B cell (primary cell): ENCODE results near the gene DENND1A. TPM values are rescaled to one million over a fixed set of nuclear protein-coding genes. Genes with fewer than 3 reads are reported as not detected.

Experiments used
- ATAC-seq: fragments of 200-7000 bp; cut with Tn5 transposase; one replicate; pipeline ENCODE4 v1.10.0; 2021; ENCODE audit warnings: low read depth, mild to moderate bottlenecking, moderate number of reproducible peaks, moderate library complexity
- CTCF ChIA-PET: fragments of 350-600 bp; sonication (Branson Sonifier 250); formaldehyde crosslinking; loops from one replicate; lab custom pipeline; 2021; ENCODE audit warnings: antibody characterized with exemption, inconsistent platforms; lab: Charles Lee
- POLR2A ChIA-PET: fragments of 350-600 bp; sonication (Branson Sonifier 250); formaldehyde crosslinking; loops from one replicate; lab custom pipeline; 2021; ENCODE audit warnings: antibody characterized with exemption; lab: Charles Lee
- DNase-seq: peaks from one replicate; pipeline ENCODE4 v3.0.0; 2013
- H2AFZ ChIP-seq: 2 replicates; pipeline ENCODE4 v1.6.1; 2012; ENCODE audit warnings: mild to moderate bottlenecking, low read depth, low read length; ENCODE audit not compliant: insufficient read depth, poor library complexity, severe bottlenecking
- H3K27ac ChIP-seq, 2 donors: 1 replicate in 1 of 2; 2 replicates in 1 of 2; pipeline ENCODE4 v1.5.1; 2012 to 2013; ENCODE audit warnings: low read length in 2 of 2, mild to moderate bottlenecking in 2 of 2, moderate library complexity in 1 of 2
- H3K27me3 ChIP-seq, 4 experiments: fragments of 200-600 bp in 1 of 4; sonication (generic) in 1 of 4; replicated peaks in 1 of 4; 1 replicate in 2 of 4; 2 replicates in 2 of 4; pipeline versions ENCODE4 v1.6.1 to v1.7.0; 2013 to 2016; ENCODE audit warnings: low read length in 3 of 4, mild to moderate bottlenecking in 2 of 4, mixed read lengths in 1 of 4, moderate library complexity in 1 of 4; ENCODE audit not compliant: insufficient read depth in 4 of 4, control insufficient read depth in 3 of 4; ENCODE audit errors: control extremely low read depth in 1 of 4
- H3K36me3 ChIP-seq, 2 experiments: replicated peaks in 1 of 2; 1 replicate in 1 of 2; 2 replicates in 1 of 2; pipeline versions ENCODE4 v1.6.1 to v1.7.1; 2013; ENCODE audit warnings: low read length in 1 of 2; ENCODE audit not compliant: insufficient read depth in 2 of 2, control insufficient read depth in 1 of 2; ENCODE audit errors: control extremely low read depth in 1 of 2, extremely low read depth in 1 of 2
- H3K4me1 ChIP-seq, 2 donors: fragments of 200-600 bp in 1 of 2; sonication (generic) in 1 of 2; 1 replicate in 1 of 2; 2 replicates in 1 of 2; pipeline versions ENCODE4 v1.5.1 to v1.6.1; 2013 to 2017; ENCODE audit warnings: low read length in 2 of 2; ENCODE audit not compliant: control insufficient read depth in 2 of 2, insufficient read depth in 2 of 2
- H3K4me2 ChIP-seq: replicated peaks from 2 replicates; pipeline ENCODE3; 2012; ENCODE audit warnings: mild to moderate bottlenecking, low read depth, low read length; ENCODE audit not compliant: poor library complexity, severe bottlenecking
- H3K4me3 ChIP-seq, 5 experiments: fragments of 200-600 bp in 1 of 5; sonication (generic) in 1 of 5; 1 replicate in 3 of 5; 2 replicates in 2 of 5; pipeline versions ENCODE4 v1.5.1 to v1.7.0; 2011 to 2016; ENCODE audit warnings: low read length in 4 of 5, mild to moderate bottlenecking in 4 of 5, low read depth in 2 of 5, control low read depth in 1 of 5, moderate library complexity in 1 of 5; ENCODE audit not compliant: insufficient read depth in 1 of 5; ENCODE audit errors: control extremely low read depth in 1 of 5, extremely low read depth in 1 of 5
- H3K79me2 ChIP-seq: fragments of 200-600 bp; sonication (generic); one replicate; pipeline ENCODE4 v1.6.0; 2016; ENCODE audit warnings: low read length; ENCODE audit not compliant: control insufficient read depth, insufficient read depth
- H3K9ac ChIP-seq: fragments of 200-600 bp; sonication (generic); 2 replicates; pipeline ENCODE4 v1.6.1; 2017; ENCODE audit warnings: mild to moderate bottlenecking, low read length, moderate library complexity
- H3K9me3 ChIP-seq, 3 donors: one replicate each; pipeline versions ENCODE4 v1.6.1 to v1.7.1; 2013; ENCODE audit warnings: low read length in 2 of 3; ENCODE audit not compliant: control insufficient read depth in 2 of 3, insufficient read depth in 1 of 3; ENCODE audit errors: control extremely low read depth in 1 of 3
- H4K20me1 ChIP-seq: 2 replicates; pipeline ENCODE4 v1.6.0; 2012; ENCODE audit warnings: mild to moderate bottlenecking, low read length; ENCODE audit not compliant: insufficient read depth, control insufficient read depth, poor library complexity, severe bottlenecking
- H3K27ac Mint-ChIP-seq: one replicate; pipeline ENCODE4 v1.8.0; 2021; ENCODE audit warnings: mixed read lengths
- H3K27me3 Mint-ChIP-seq: one replicate; pipeline ENCODE4 v1.8.0; 2021; ENCODE audit warnings: mixed read lengths
- H3K4me1 Mint-ChIP-seq: one replicate; pipeline ENCODE4 v1.8.0; 2021; ENCODE audit warnings: mixed read lengths
- H3K4me3 Mint-ChIP-seq: one replicate; pipeline ENCODE4 v1.8.0; 2021; ENCODE audit warnings: mixed read lengths
- H3K9me3 Mint-ChIP-seq: one replicate; pipeline ENCODE4 v1.8.0; 2022; ENCODE audit warnings: mixed read lengths; ENCODE audit not compliant: insufficient read depth
- CTCF ChIP-seq: fragments of 200-600 bp; IDR thresholded peaks from one replicate; pipeline ENCODE4 v1.8.0; 2022; ENCODE audit warnings: antibody characterized with exemption, mild to moderate bottlenecking
- EZH2 ChIP-seq: IDR thresholded peaks from 2 replicates; pipeline ENCODE4 v1.6.1; 2012; ENCODE audit warnings: borderline replicate concordance, low read depth, mild to moderate bottlenecking, moderate library complexity, low read length; ENCODE audit not compliant: insufficient read depth, poor library complexity, severe bottlenecking
- WGBS: methylation state at CpG from one replicate; pipeline ENCODE4 v1.1.5; 2013; ENCODE audit warnings: missing lambda C conversion rate; ENCODE audit not compliant: insufficient coverage; 5-methylcytosine and 5-hydroxymethylcytosine counted together
- intact Hi-C: fragments of 100-400 bp; cut with micrococcal nuclease; formaldehyde crosslinking; loops from one replicate; pipeline ENCODE4 v1.10.0; 2022
- polyA plus RNA-seq: library from polyadenylated mRNA; depleted of rRNA; stranded (reverse); fragments of >200 nt; gene quantifications from 2 replicates; pipeline ENCODE4 v1.2.3, GENCODE V29; 2012
- total RNA-seq, 2 donors: library from RNA; stranded (reverse); fragments of 120-200 nt in 1 of 2; gene quantifications; 1 replicate in 1 of 2; 2 replicates in 1 of 2; pipeline versions ENCODE4 v1.2.3 to v1.2.4, GENCODE V29; 2013 to 2022

DENND1A gene
- total and polyA plus RNA-seq, 2 donors (not counting 1 experiment from before 2014, with no cell fraction given) = 10.8 to 26.0 TPM

DNA sequence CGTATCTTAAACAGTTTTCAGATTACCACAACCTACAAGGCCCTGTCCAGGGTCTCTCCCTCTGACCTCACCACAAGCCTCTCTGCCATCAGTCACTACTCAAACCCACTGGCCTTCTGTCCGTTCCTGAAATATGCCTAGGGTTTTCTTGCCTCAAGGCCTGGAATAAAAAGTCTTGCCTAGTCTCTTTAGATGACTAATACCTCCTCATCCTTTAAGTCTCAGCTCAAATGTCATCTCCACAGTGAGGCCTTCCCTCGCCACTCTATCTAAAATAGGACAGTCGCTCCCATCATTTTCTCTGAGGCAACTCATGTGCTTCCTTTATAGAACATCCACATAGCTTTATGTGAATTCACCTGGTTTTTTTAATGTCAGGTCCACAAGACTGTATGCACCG lies 5.2 kb downstream of the DENND1A start:
- Histone ChIP-seq H3K79me2 (peaks cover 47% of the 10 kb centered on the region), H3K9me3 (peaks cover 0 to 3% (median 0%) of the 10 kb centered on the region in 3 donors), H3K36me3 (peaks cover 0 to 3% of the 10 kb centered on the region in 2 experiments), H3K4me1 (peaks cover 19 to 22% of the 10 kb centered on the region in 2 donors), H3K27me3 (no peaks in the 10 kb centered on the region), H3K4me3 (no peak overlapping the region), H3K9ac (no peak overlapping the region), H3K4me2 (no peak overlapping the region), H4K20me1 (peaks cover 5% of the 10 kb centered on the region), H3K27ac (no peak overlapping the region), H2AFZ (no peak overlapping the region)
- no peaks in the 10 kb centered on the region for H3K9me3 Mint-ChIP-seq
- intact Hi-C loops = no loop called here
- H3K27ac Mint-ChIP-seq = no peak overlapping the region
- ATAC-seq (no peak), DNase-seq (no peak)
- WGBS = 100% methylated on average over 5 of the region's 5 CpGs
- TF ChIP-seq EZH2 = no peak
- TF ChIP-seq CTCF = no peak
- ChIA-PET CTCF (no interaction called here), POLR2A (no interaction called here)
- peaks cover 33% of the 10 kb centered on the region for H3K4me1 Mint-ChIP-seq
- H3K4me3 Mint-ChIP-seq = no peak overlapping the region
- no peaks in the 10 kb centered on the region for H3K27me3 Mint-ChIP-seq

- Mint-ChIP-seq H3K9me3 (no peaks in the 10 kb centered on the region), H3K4me3 (no peak overlapping the region), H3K27me3 (no peaks in the 10 kb centered on the region), H3K4me1 (peaks cover 28% of the 10 kb centered on the region), H3K27ac (no peak overlapping the region)
- intact Hi-C loops = no loop called here
- H3K4me1 ChIP-seq = peaks cover 15 to 16% of the 10 kb centered on the region in 2 donors
- H3K27ac ChIP-seq = no peak overlapping the region
- no peak overlapping the region for H3K4me3 ChIP-seq
- H3K27me3 ChIP-seq = no peaks in the 10 kb centered on the region
- POLR2A ChIA-PET = no interaction called here
- TF ChIP-seq CTCF = no peak
- TF ChIP-seq EZH2 = no peak
- H3K4me2 ChIP-seq = no peak overlapping the region
- H3K36me3 ChIP-seq = peaks cover 0 to 3% of the 10 kb centered on the region in 2 experiments
- no peak overlapping the region for H3K9ac ChIP-seq
- CTCF ChIA-PET = no interaction called here
- peaks cover 5% of the 10 kb centered on the region for H4K20me1 ChIP-seq
- peaks cover 0 to 3% (median 0%) of the 10 kb centered on the region in 3 donors for H3K9me3 ChIP-seq
- DNase-seq (no peak), ATAC-seq (no peak)
- peaks cover 47% of the 10 kb centered on the region for H3K79me2 ChIP-seq
- no peak overlapping the region for H2AFZ ChIP-seq
- WGBS = no CpG with 5 or more reads among the region's 3 CpGs
Measured at GRCh38 chr9:123923884-123924283, 6.0 kb downstream of the DENND1A start.
